Erythroblast (primary cell): ENCODE data around the gene LMO4.

Source experiments
- GATA1 ChIP-seq: IDR thresholded peaks from 2 replicates; pipeline ENCODE4 v1.6.1; 2011; ENCODE audit warnings: low read depth, mild to moderate bottlenecking, control low read depth, low read length, moderate library complexity
- POLR2A ChIP-seq: IDR thresholded peaks from 2 replicates; pipeline ENCODE4 v1.6.1; 2011; ENCODE audit warnings: mild to moderate bottlenecking, low read length

GRCh38 chr1:87279966-87280535, 48.6 kb upstream of the LMO4 start:
- TF ChIP-seq POLR2A: no peak
- TF ChIP-seq GATA1: no peak
